SU-DHL-6 (cell line): ENCODE measurements around the gene ATG2A.
A peak's percentile ranks its signal among the peaks of the same experiment; 100 is the strongest.

Experiments
- H2AFZ ChIP-seq: fragments of 200-600 bp; sonication (generic); 2 replicates; pipeline ENCODE4 v1.6.1; 2014; ENCODE audit warnings: low read depth, mild to moderate bottlenecking, moderate library complexity, mixed read lengths, antibody characterized with exemption, low read length; ENCODE audit not compliant: severe bottlenecking
- H3F3A ChIP-seq: fragments of 200-600 bp; shearing (Covaris generic); 2 replicates; pipeline ENCODE4 v1.6.0; 2016; ENCODE audit warnings: antibody characterized with exemption, mild to moderate bottlenecking; ENCODE audit not compliant: insufficient read depth
- H3K27ac ChIP-seq: fragments of 200-600 bp; sonication (generic); 2 replicates; pipeline ENCODE4 v1.5.1; 2016; ENCODE audit warnings: low read depth, mild to moderate bottlenecking, low read length, moderate library complexity, mixed read lengths
- H3K27me3 ChIP-seq: fragments of 200-600 bp; sonication (generic), shearing (Covaris generic); 2 replicates; pipeline ENCODE4 v1.6.0; 2014; ENCODE audit warnings: mild to moderate bottlenecking, low read length
- H3K36me3 ChIP-seq: fragments of 200-600 bp; sonication (generic); 2 replicates; pipeline ENCODE4 v1.6.1; 2014; ENCODE audit warnings: mild to moderate bottlenecking, low read length, mixed read lengths
- H3K4me2 ChIP-seq: fragments of 300-600, 200-600 bp; shearing (Covaris generic), sonication (generic); 2 replicates; pipeline ENCODE4 v1.6.0; 2014; ENCODE audit warnings: low read length, low read depth, mild to moderate bottlenecking; ENCODE audit not compliant: poor library complexity, severe bottlenecking
- H3K4me3 ChIP-seq: fragments of 200-600 bp; sonication (generic); 2 replicates; pipeline ENCODE4 v1.5.1; 2014; ENCODE audit warnings: antibody characterized with exemption, low read length, mild to moderate bottlenecking, mixed read lengths; ENCODE audit not compliant: insufficient read depth, poor library complexity, severe bottlenecking
- H3K79me2 ChIP-seq: fragments of 200-600 bp; sonication (generic); 2 replicates; pipeline ENCODE4 v1.6.1; 2014; ENCODE audit warnings: mild to moderate bottlenecking, low read length, moderate library complexity; ENCODE audit not compliant: insufficient read depth
- H3K9ac ChIP-seq: fragments of 200-600 bp; sonication (generic); 2 replicates; pipeline ENCODE4 v1.7.0; 2014; ENCODE audit warnings: mild to moderate bottlenecking, low read length
- H3K9me2 ChIP-seq: fragments of 200-600 bp; sonication (generic); replicated peaks from 2 replicates; pipeline ENCODE4 v1.6.1; 2014; ENCODE audit warnings: low read length; ENCODE audit not compliant: insufficient read depth
- H3K9me3 ChIP-seq: fragments of 200-600 bp; sonication (generic); 2 replicates; pipeline ENCODE4 v1.6.1; 2014; ENCODE audit warnings: low read length, mixed read lengths; ENCODE audit not compliant: insufficient read depth
- H4K20me1 ChIP-seq: fragments of 200-600 bp; sonication (generic); 2 replicates; pipeline ENCODE4 v1.6.1; 2014; ENCODE audit warnings: low read depth, mild to moderate bottlenecking, antibody characterized with exemption, low read length, moderate library complexity, mixed read lengths
- CTCF ChIP-seq: fragments of 200-600 bp; sonication (generic); IDR thresholded peaks from one replicate; pipeline ENCODE4 v1.5.1; 2017; ENCODE audit warnings: antibody characterized with exemption, mild to moderate bottlenecking, low read length, moderate library complexity; ENCODE audit not compliant: insufficient read depth, poor library complexity, severe bottlenecking
- EZH2phosphoT487 ChIP-seq: fragments of 200-600 bp; sonication (generic), shearing (Covaris generic); conservative IDR thresholded peaks from 2 replicates; pipeline ENCODE4 v1.6.1; 2018; ENCODE audit warnings: mild to moderate bottlenecking, antibody characterized with exemption, low read length, moderate library complexity, mixed read lengths

Gene ATG2A

GRCh38 chr11:64883575-64883974, 33.4 kb downstream of the ATG2A start:
- H3K9ac ChIP-seq: peak overlapping the region; percentile 37
- peak overlapping the region; percentile 67 for H3K27ac ChIP-seq
- no peak overlapping the region for H3K4me3 ChIP-seq
- H3F3A ChIP-seq: peaks cover 22% of the 10 kb centered on the region; the same call in 1 of the 2 replicates
- H3K9me3 ChIP-seq: no peaks in the 10 kb centered on the region
- H4K20me1 ChIP-seq: no peaks in the 10 kb centered on the region
- H2AFZ ChIP-seq: peak overlapping the region; percentile 10
- peak overlapping the region; percentile 19 for H3K4me2 ChIP-seq
- H3K79me2 ChIP-seq: no peaks in the 10 kb centered on the region
- no peaks in the 10 kb centered on the region for H3K9me2 ChIP-seq
- no peaks in the 10 kb centered on the region for H3K27me3 ChIP-seq
- TF ChIP-seq EZH2phosphoT487 (no peak), CTCF (no peak)
- no peaks in the 10 kb centered on the region for H3K36me3 ChIP-seq

- Histone ChIP-seq H3K9ac (no peak overlapping the region), H3K27ac (no peak overlapping the region), H3K4me3 (no peak overlapping the region), H3K9me2 (no peaks in the 10 kb centered on the region), H3K79me2 (peaks cover 11% of the 10 kb centered on the region), H3K9me3 (no peaks in the 10 kb centered on the region), H3K4me2 (no peak overlapping the region), H2AFZ (no peak overlapping the region), H3K36me3 (no peaks in the 10 kb centered on the region), H3F3A (peaks cover 18% of the 10 kb centered on the region; the same call in 1 of the 2 replicates), H3K27me3 (no peaks in the 10 kb centered on the region), H4K20me1 (no peaks in the 10 kb centered on the region)
- no peak for TF ChIP-seq EZH2phosphoT487
- TF ChIP-seq CTCF: no peak
These were observed 34.8 kb downstream of the ATG2A start for GRCh38 chr11:64882243-64882642.

- H3K4me2 ChIP-seq: no peak overlapping the region
- no peak overlapping the region for H2AFZ ChIP-seq
- no peaks in the 10 kb centered on the region for H3K36me3 ChIP-seq
- TF ChIP-seq CTCF (no peak), EZH2phosphoT487 (no peak)
- no peak overlapping the region for H3K27ac ChIP-seq
- no peaks in the 10 kb centered on the region for H3K27me3 ChIP-seq
- peaks cover 19% of the 10 kb centered on the region for H3K79me2 ChIP-seq
- no peaks in the 10 kb centered on the region for H3K9me3 ChIP-seq
- no peaks in the 10 kb centered on the region; the same call in 1 of the 2 replicates for H4K20me1 ChIP-seq
- H3K9ac ChIP-seq: no peak overlapping the region
- H3F3A ChIP-seq: peaks cover 22% of the 10 kb centered on the region
- H3K9me2 ChIP-seq: no peaks in the 10 kb centered on the region
- H3K4me3 ChIP-seq: no peak overlapping the region
These were observed 35.5 kb downstream of the ATG2A start for GRCh38 chr11:64881476-64881875.
